NT2/D1 (cell line): ENCODE data around the gene ADGRF4.

ENCODE experiments used
- SUZ12 ChIP-seq: IDR thresholded peaks from 2 replicates; pipeline ENCODE4 v1.6.1; 2011; ENCODE audit not compliant: insufficient read length, insufficient read depth; ENCODE audit errors: extremely low read depth
- YY1 ChIP-seq: IDR thresholded peaks from 2 replicates; pipeline ENCODE4 v1.6.1; 2011; ENCODE audit not compliant: insufficient read length, insufficient read depth
- ZNF274 ChIP-seq: IDR thresholded peaks from 2 replicates; pipeline ENCODE4 v1.6.1; 2011; ENCODE audit warnings: mild to moderate bottlenecking, low read depth, low read length

- TF ChIP-seq SUZ12 (no peak), ZNF274 (no peak), YY1 (no peak)
Measured at GRCh38 chr6:47686411-47686810, 12.0 kb upstream of the ADGRF4 start.
